H1 (cell line): ENCODE results near the gene LIN28A.

ENCODE experiments used
- BACH1 ChIP-seq: IDR thresholded peaks from 2 replicates; pipeline ENCODE4 v1.6.1; 2012; ENCODE audit warnings: low read length, improper control_type of control experiment
- BCL11A ChIP-seq, 2 experiments: IDR thresholded peaks; one replicate each; pipeline ENCODE4 v1.6.1; 2011; ENCODE audit warnings: low read depth in 2 of 2, low read length in 2 of 2, mild to moderate bottlenecking in 2 of 2
- CREB1 ChIP-seq: IDR thresholded peaks from 2 replicates; pipeline ENCODE4 v1.6.1; 2012; ENCODE audit warnings: inconsistent platforms
- MAFK ChIP-seq: IDR thresholded peaks from 2 replicates; pipeline ENCODE4 v1.6.1; 2012; ENCODE audit warnings: low read depth, mild to moderate bottlenecking, improper control_type of control experiment, low read length
- MAX ChIP-seq: IDR thresholded peaks from 2 replicates; pipeline ENCODE4 v1.6.1; 2012; ENCODE audit warnings: inconsistent platforms
- POLR2A ChIP-seq, 2 experiments: IDR thresholded peaks; 1 replicate in 1 of 2; 2 replicates in 1 of 2; pipeline ENCODE4 v1.6.1; 2011; ENCODE audit warnings: low read depth in 2 of 2, low read length in 2 of 2, mild to moderate bottlenecking in 2 of 2; ENCODE audit errors: control extremely low read depth in 1 of 2
- POLR2AphosphoS5 ChIP-seq: IDR thresholded peaks from 2 replicates; pipeline ENCODE4 v1.6.1; 2011; ENCODE audit warnings: low read depth, low read length
- RNF2 ChIP-seq: fragments of 200-900, 300-1000 bp; sonication (generic); IDR thresholded peaks from 2 replicates; pipeline ENCODE4 v1.7.1; 2016; ENCODE audit warnings: borderline replicate concordance, low read depth, mild to moderate bottlenecking, antibody characterized with exemption, low read length; ENCODE audit not compliant: poor library complexity, severe bottlenecking; ENCODE audit errors: missing control alignments
- SRF ChIP-seq: IDR thresholded peaks from 2 replicates; pipeline ENCODE4 v1.6.1; 2011; ENCODE audit warnings: mild to moderate bottlenecking, low read depth, low read length, moderate library complexity
- TCF12 ChIP-seq: IDR thresholded peaks from 2 replicates; pipeline ENCODE4 v1.6.1; 2011; ENCODE audit warnings: low read depth, mild to moderate bottlenecking, low read length
- TF ChIP-seq, protein P1 (sequence below), 3 experiments: IDR thresholded peaks; 1 replicate in 2 of 3; 2 replicates in 1 of 3; pipeline versions ENCODE4 v1.5.1 to v1.6.1; 2011; ENCODE audit warnings: low read length in 3 of 3, mild to moderate bottlenecking in 3 of 3, inconsistent platforms in 2 of 3, low read depth in 1 of 3, moderate library complexity in 1 of 3; ENCODE audit not compliant: insufficient read depth in 1 of 3; ENCODE audit errors: control extremely low read depth in 1 of 3
- TF ChIP-seq, protein P2 (sequence below): IDR thresholded peaks from 2 replicates; pipeline ENCODE4 v1.6.1; 2012; ENCODE audit warnings: low read length, inconsistent platforms

- TF ChIP-seq, protein P1, sequence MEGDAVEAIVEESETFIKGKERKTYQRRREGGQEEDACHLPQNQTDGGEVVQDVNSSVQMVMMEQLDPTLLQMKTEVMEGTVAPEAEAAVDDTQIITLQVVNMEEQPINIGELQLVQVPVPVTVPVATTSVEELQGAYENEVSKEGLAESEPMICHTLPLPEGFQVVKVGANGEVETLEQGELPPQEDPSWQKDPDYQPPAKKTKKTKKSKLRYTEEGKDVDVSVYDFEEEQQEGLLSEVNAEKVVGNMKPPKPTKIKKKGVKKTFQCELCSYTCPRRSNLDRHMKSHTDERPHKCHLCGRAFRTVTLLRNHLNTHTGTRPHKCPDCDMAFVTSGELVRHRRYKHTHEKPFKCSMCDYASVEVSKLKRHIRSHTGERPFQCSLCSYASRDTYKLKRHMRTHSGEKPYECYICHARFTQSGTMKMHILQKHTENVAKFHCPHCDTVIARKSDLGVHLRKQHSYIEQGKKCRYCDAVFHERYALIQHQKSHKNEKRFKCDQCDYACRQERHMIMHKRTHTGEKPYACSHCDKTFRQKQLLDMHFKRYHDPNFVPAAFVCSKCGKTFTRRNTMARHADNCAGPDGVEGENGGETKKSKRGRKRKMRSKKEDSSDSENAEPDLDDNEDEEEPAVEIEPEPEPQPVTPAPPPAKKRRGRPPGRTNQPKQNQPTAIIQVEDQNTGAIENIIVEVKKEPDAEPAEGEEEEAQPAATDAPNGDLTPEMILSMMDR (IDR thresholded peaks at IDR 0.05; ENCODE audit: control extremely low read depth in 1 of 3, insufficient read depth in 1 of 3, low read depth in 1 of 3, low read length in 3 of 3), result no peak
- no peak for TF ChIP-seq RNF2
- TF ChIP-seq MAX, result no peak
- TF ChIP-seq POLR2AphosphoS5, result no peak
- no peak for TF ChIP-seq POLR2A (IDR thresholded peaks at IDR 0.05; ENCODE audit: control extremely low read depth in 1 of 2, low read depth in 2 of 2, low read length in 2 of 2)
- no peak for TF ChIP-seq CREB1
- TF ChIP-seq, protein P2, sequence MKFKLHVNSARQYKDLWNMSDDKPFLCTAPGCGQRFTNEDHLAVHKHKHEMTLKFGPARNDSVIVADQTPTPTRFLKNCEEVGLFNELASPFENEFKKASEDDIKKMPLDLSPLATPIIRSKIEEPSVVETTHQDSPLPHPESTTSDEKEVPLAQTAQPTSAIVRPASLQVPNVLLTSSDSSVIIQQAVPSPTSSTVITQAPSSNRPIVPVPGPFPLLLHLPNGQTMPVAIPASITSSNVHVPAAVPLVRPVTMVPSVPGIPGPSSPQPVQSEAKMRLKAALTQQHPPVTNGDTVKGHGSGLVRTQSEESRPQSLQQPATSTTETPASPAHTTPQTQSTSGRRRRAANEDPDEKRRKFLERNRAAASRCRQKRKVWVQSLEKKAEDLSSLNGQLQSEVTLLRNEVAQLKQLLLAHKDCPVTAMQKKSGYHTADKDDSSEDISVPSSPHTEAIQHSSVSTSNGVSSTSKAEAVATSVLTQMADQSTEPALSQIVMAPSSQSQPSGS, result no peak
- no peak for TF ChIP-seq BCL11A (IDR thresholded peaks at IDR 0.05; ENCODE audit: low read depth in 2 of 2, low read length in 2 of 2)
- no peak for TF ChIP-seq TCF12
- no peak for TF ChIP-seq SRF
- no peak for TF ChIP-seq MAFK
- TF ChIP-seq BACH1, result no peak
Observed at GRCh38 chr1:26452459-26453183, 42.0 kb downstream of the LIN28A start.
